HEK293 (cell line): ENCODE data around the gene INO80E.

Experiments
- CTCF ChIP-seq: fragments of 450-650 bp; formaldehyde crosslinking; IDR thresholded peaks from 2 replicates; pipeline ENCODE4 v1.5.1; 2016; ENCODE audit warnings: missing biosample characterization, missing genetic modification characterization
- ELK4 ChIP-seq: IDR thresholded peaks from 2 replicates; pipeline ENCODE4 v1.6.1; 2011; ENCODE audit warnings: mild to moderate bottlenecking, low read depth, low read length, borderline replicate concordance
- GLI4 ChIP-seq: fragments of 450-650 bp; formaldehyde crosslinking; IDR thresholded peaks from 2 replicates; pipeline ENCODE4 v1.5.1; 2016; ENCODE audit warnings: missing biosample characterization, missing genetic modification characterization
- KLF10 ChIP-seq: fragments of 450-650 bp; IDR thresholded peaks from 2 replicates; pipeline ENCODE4 v1.5.1; 2018; ENCODE audit warnings: missing biosample characterization, mild to moderate bottlenecking, missing genetic modification characterization
- TCF7L2 ChIP-seq: IDR thresholded peaks from 2 replicates; pipeline ENCODE4 v1.6.1; 2011; ENCODE audit warnings: low read depth, mild to moderate bottlenecking, inconsistent platforms, low read length, moderate library complexity, borderline replicate concordance
- ZBTB6 ChIP-seq: fragments of 450-650 bp; formaldehyde crosslinking; IDR thresholded peaks from 2 replicates; pipeline ENCODE4 v1.5.1; 2017; ENCODE audit warnings: missing biosample characterization, missing genetic modification characterization
- ZBTB8A ChIP-seq: fragments of 450-650 bp; formaldehyde crosslinking; IDR thresholded peaks from 2 replicates; pipeline ENCODE4 v1.5.1; 2016; ENCODE audit warnings: missing biosample characterization, missing genetic modification characterization
- ZNF157 ChIP-seq: fragments of 450-650 bp; formaldehyde crosslinking; IDR thresholded peaks from 2 replicates; pipeline ENCODE4 v1.5.1; 2016; ENCODE audit warnings: missing biosample characterization, missing genetic modification characterization
- ZNF292 ChIP-seq: fragments of 450-650 bp; formaldehyde crosslinking; IDR thresholded peaks from 2 replicates; pipeline ENCODE4 v1.5.1; 2016; ENCODE audit warnings: low read depth, missing biosample characterization, missing genetic modification characterization, borderline replicate concordance
- ZNF391 ChIP-seq: fragments of 450-650 bp; formaldehyde crosslinking; IDR thresholded peaks from 2 replicates; pipeline ENCODE4 v1.5.1; 2016; ENCODE audit warnings: low read depth, missing biosample characterization, missing genetic modification characterization, borderline replicate concordance
- ZNF416 ChIP-seq: fragments of 450-650 bp; formaldehyde crosslinking; IDR thresholded peaks from 2 replicates; pipeline ENCODE4 v1.5.1; 2016; ENCODE audit warnings: missing biosample characterization, missing genetic modification characterization
- ZNF473 ChIP-seq: fragments of 450-650 bp; formaldehyde crosslinking; IDR thresholded peaks from 2 replicates; pipeline ENCODE4 v1.5.1; 2017; ENCODE audit warnings: missing biosample characterization, missing genetic modification characterization
- ZNF600 ChIP-seq: fragments of 450-650 bp; formaldehyde crosslinking; IDR thresholded peaks from 2 replicates; pipeline ENCODE4 v1.5.1; 2016; ENCODE audit warnings: missing biosample characterization, missing genetic modification characterization
- TF ChIP-seq, protein P1 (sequence below): fragments of 450-650 bp; formaldehyde crosslinking; IDR thresholded peaks from 2 replicates; pipeline ENCODE4 v1.5.1; 2017; ENCODE audit warnings: missing biosample characterization, mild to moderate bottlenecking, missing genetic modification characterization, moderate library complexity

DNA sequence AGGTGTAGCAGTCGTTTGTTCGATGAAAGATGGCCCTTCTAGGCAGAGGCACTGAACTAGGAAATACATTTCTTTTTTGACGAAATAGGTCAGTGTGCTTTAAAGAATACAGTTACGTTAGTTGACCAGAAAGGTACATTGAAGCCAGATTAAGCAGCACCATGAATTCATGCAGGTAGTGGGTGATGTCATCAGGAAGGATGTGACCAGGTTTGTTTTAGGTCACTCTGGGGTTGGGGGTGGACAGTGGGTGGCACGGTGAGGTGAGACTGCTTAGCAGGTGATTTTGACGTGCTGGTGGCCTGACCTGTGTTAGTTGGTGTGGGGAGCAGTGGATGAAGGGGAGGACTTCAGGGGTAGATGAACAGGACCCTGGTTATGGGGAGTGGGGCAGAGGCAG lies 3.6 kb downstream of the INO80E start:
- TF ChIP-seq ZBTB8A (tag by site-specific recombination) (no peak), ZNF391 (tag by site-specific recombination) (no peak), TCF7L2 (no peak), ZBTB6 (no peak), ZNF600 (tag by site-specific recombination) (no peak), GLI4 (no peak), KLF10 (no peak), CTCF (no peak), ZNF292 (tag by site-specific recombination) (no peak), ZNF157 (tag by site-specific recombination) (no peak), ZNF416 (tag by site-specific recombination) (no peak), ZNF473 (tag by site-specific recombination) (no peak), ELK4 (no peak)
- TF ChIP-seq, protein P1, sequence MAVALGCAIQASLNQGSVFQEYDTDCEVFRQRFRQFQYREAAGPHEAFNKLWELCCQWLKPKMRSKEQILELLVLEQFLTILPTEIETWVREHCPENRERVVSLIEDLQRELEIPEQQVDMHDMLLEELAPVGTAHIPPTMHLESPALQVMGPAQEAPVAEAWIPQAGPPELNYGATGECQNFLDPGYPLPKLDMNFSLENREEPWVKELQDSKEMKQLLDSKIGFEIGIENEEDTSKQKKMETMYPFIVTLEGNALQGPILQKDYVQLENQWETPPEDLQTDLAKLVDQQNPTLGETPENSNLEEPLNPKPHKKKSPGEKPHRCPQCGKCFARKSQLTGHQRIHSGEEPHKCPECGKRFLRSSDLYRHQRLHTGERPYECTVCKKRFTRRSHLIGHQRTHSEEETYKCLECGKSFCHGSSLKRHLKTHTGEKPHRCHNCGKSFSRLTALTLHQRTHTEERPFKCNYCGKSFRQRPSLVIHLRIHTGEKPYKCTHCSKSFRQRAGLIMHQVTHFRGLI (tag by site-specific recombination): no peak
